K562 (cell line): Measurements from ENCODE around the gene DAPK1. TPM values are rescaled to one million over a fixed set of nuclear protein-coding genes. Genes with fewer than 3 reads are reported as not detected.

Experiments used
- E2F8 ChIP-seq: fragments of 450-650 bp; IDR thresholded peaks from 2 replicates; pipeline ENCODE4 v1.7.1; 2018; ENCODE audit warnings: mild to moderate bottlenecking, low read depth; ENCODE audit not compliant: partially characterized antibody
- MLLT1 ChIP-seq, 2 experiments: fragments of 450-650 bp; IDR thresholded peaks; 2 replicates each; pipeline ENCODE4 v1.6.1; 2016
- NFRKB ChIP-seq: fragments of 450-650 bp; IDR thresholded peaks from 2 replicates; pipeline ENCODE4 v1.6.1; 2016; ENCODE audit warnings: low read depth
- NFXL1 ChIP-seq: fragments of 450-650 bp; formaldehyde crosslinking; IDR thresholded peaks from 2 replicates; pipeline ENCODE4 v1.4.0; 2021; ENCODE audit warnings: mild to moderate bottlenecking
- PATZ1 ChIP-seq: fragments of 250-450 bp; sonication (Bioruptor Pico); IDR thresholded peaks from 2 replicates; pipeline ENCODE4 v1.5.0; 2020; ENCODE audit warnings: mild to moderate bottlenecking, borderline replicate concordance
- PKNOX1 ChIP-seq: fragments of 450-650 bp; IDR thresholded peaks from 2 replicates; pipeline ENCODE4 v1.6.1; 2016
- ZNF436 ChIP-seq: fragments of 250-450, 450-650 bp; sonication (Bioruptor Pico); formaldehyde crosslinking; IDR thresholded peaks from 2 replicates; pipeline ENCODE4 v1.7.0; 2020; ENCODE audit warnings: mild to moderate bottlenecking
- ZNF518B ChIP-seq: fragments of 250-450 bp; sonication (Bioruptor Pico); IDR thresholded peaks from 2 replicates; pipeline ENCODE4 v1.5.0; 2021; ENCODE audit warnings: mild to moderate bottlenecking, moderate library complexity
- polyA plus RNA-seq, 8 experiments: library from polyadenylated mRNA; depleted of rRNA in 4 of 8; stranded (reverse) in 5 of 8; unstranded in 3 of 8; fragments of >200 nt; fragmentation: Nextera tagmentation in 2 of 8; fragmentation: Illumina TruSeq in 1 of 8; extraction: Ambion mirVana in 2 of 8; extraction: Trizol in 1 of 8; gene quantifications; 2 replicates each; pipeline versions ENCODE4 v1.2.1 to v1.2.3, GENCODE V29; 2011 to 2014; ENCODE audit warnings: inconsistent platforms in 1 of 8, missing spikeins in 1 of 8
- total RNA-seq, 7 experiments: library from RNA; depleted of rRNA in 6 of 7; stranded (reverse); fragments of >200 nt in 6 of 7; fragmentation: Illumina TruSeq in 2 of 7; extraction: Trizol in 2 of 7; gene quantifications; 2 replicates each; pipeline versions ENCODE4 v1.2.1 to v1.2.3, GENCODE V29; 2011 to 2021; ENCODE audit warnings: low replicate concordance in 1 of 7

DAPK1 gene
- total and polyA plus RNA-seq, 9 of the 15 experiments (the other 6 are each of a cell fraction or from before 2014, with no cell fraction given): 1.7 to 26.4 (median 15.8) TPM

- no peak for TF ChIP-seq E2F8
- no peak for TF ChIP-seq MLLT1 (IDR thresholded peaks at IDR 0.05)
- no peak for TF ChIP-seq ZNF518B (CRISPR knock-in tag)
- no peak for TF ChIP-seq PATZ1 (CRISPR knock-in tag)
- TF ChIP-seq NFXL1 (CRISPR knock-in tag): no peak
- no peak for TF ChIP-seq NFRKB
- TF ChIP-seq PKNOX1: no peak
- no peak for TF ChIP-seq ZNF436
These were observed 42.9 kb downstream of the DAPK1 start (continued) for GRCh38 chr9:87540444-87541105.
